Stimulated activated CD8-positive, alpha-beta memory T cell treated with anti-CD3 and anti-CD28 coated beads, Interleukin-12 subunit alpha, Interleukin-12 subunit beta, amount 100 ng/mL, for 1 hour (primary cell): ENCODE data around the gene ELP4.
"Not testable (repeated sequence)": the region's sequence is repeated elsewhere in the genome, so short reads cannot be mapped to it uniquely, and the experiment has no call there.

Experiments
- DNase-seq: peaks from one replicate; pipeline ENCODE4 v3.0.0-alpha.2; 2020; ENCODE audit warnings: low read depth

Gene ELP4

GRCh38 chr11:31711137-31711536 is 201.6 kb downstream of the ELP4 start:
- DNase-seq = no peak

GRCh38 chr11:31712851-31713250 is 203.3 kb downstream of the ELP4 start:
- no peak for DNase-seq

GRCh38 chr11:31714840-31715239 is 205.3 kb downstream of the ELP4 start:
- DNase-seq = no peak

- no peak for DNase-seq
These were observed 210.7 kb downstream of the ELP4 start for GRCh38 chr11:31720225-31720624.

GRCh38 chr11:31720671-31721365 is 211.3 kb downstream of the ELP4 start:
- no peak for DNase-seq

GRCh38 chr11:31722754-31723153 is 213.2 kb downstream of the ELP4 start:
- DNase-seq = no peak

- no peak for DNase-seq
These were observed 215.6 kb downstream of the ELP4 start for GRCh38 chr11:31725176-31725575.

- DNase-seq = no peak
These were observed 218.9 kb downstream of the ELP4 start for GRCh38 chr11:31728432-31728831.

- DNase-seq = no peak
These were observed 230.6 kb downstream of the ELP4 start for GRCh38 chr11:31740131-31740530.

- not testable (repeated sequence) for DNase-seq
These were observed 231.3 kb downstream of the ELP4 start for GRCh38 chr11:31740731-31741368.

GRCh38 chr11:31747581-31747980 is 238.0 kb downstream of the ELP4 start:
- DNase-seq = no peak

GRCh38 chr11:31757260-31757835 is 247.8 kb downstream of the ELP4 start:
- no peak for DNase-seq

- DNase-seq = no peak
These were observed 252.1 kb downstream of the ELP4 start for GRCh38 chr11:31761636-31762035.

- no peak for DNase-seq
These were observed 253.7 kb downstream of the ELP4 start for GRCh38 chr11:31763296-31763695.

- DNase-seq = no peak
These were observed 254.7 kb downstream of the ELP4 start for GRCh38 chr11:31764261-31764660.

- DNase-seq = no peak
These were observed 255.2 kb downstream of the ELP4 start for GRCh38 chr11:31764766-31765165.

- no peak for DNase-seq
These were observed 257.5 kb downstream of the ELP4 start for GRCh38 chr11:31767066-31767465.

GRCh38 chr11:31767685-31768084 is 258.1 kb downstream of the ELP4 start:
- DNase-seq = no peak

GRCh38 chr11:31768749-31769640 is 259.4 kb downstream of the ELP4 start:
- no peak for DNase-seq

- DNase-seq = no peak
These were observed 260.6 kb downstream of the ELP4 start for GRCh38 chr11:31770011-31770700.

GRCh38 chr11:31772412-31772811 is 262.8 kb downstream of the ELP4 start:
- no peak for DNase-seq

- no peak for DNase-seq
These were observed 269.8 kb downstream of the ELP4 start for GRCh38 chr11:31779374-31779791.
